HepG2 (cell line): ENCODE data around the gene CCDC197. TPM values are rescaled to one million over a fixed set of nuclear protein-coding genes. Genes with fewer than 3 reads are reported as not detected.
A peak's percentile ranks its signal among the peaks of the same experiment; 100 is the strongest.

Experiments
- CENPX ChIP-seq: sonication (generic); formaldehyde crosslinking; IDR thresholded peaks from 2 replicates; pipeline ENCODE4 v1.9.0; 2021; ENCODE audit warnings: mild to moderate bottlenecking, missing genetic modification reagents, moderate library complexity
- ETV5 ChIP-seq: IDR thresholded peaks from 2 replicates; pipeline ENCODE4 v1.6.1; 2018; ENCODE audit warnings: missing biosample characterization, missing genetic modification reagents, inconsistent platforms, borderline replicate concordance
- FOXP1 ChIP-seq, 2 experiments: fragments of 450-650 bp in 1 of 2; IDR thresholded peaks; 2 replicates each; pipeline ENCODE4 v1.6.1; 2017 to 2018; ENCODE audit warnings: antibody characterized with exemption in 1 of 2
- HNRNPK ChIP-seq: fragments of 200-400 bp; formaldehyde crosslinking; IDR thresholded peaks from 2 replicates; pipeline ENCODE4 v1.6.1; 2018; ENCODE audit warnings: low read length, low read depth, moderate library complexity, mild to moderate bottlenecking; ENCODE audit not compliant: poor library complexity, severe bottlenecking
- MYC ChIP-seq: sonication (generic); formaldehyde crosslinking; IDR thresholded peaks from 2 replicates; pipeline ENCODE4 v1.9.0; 2021; ENCODE audit warnings: missing genetic modification reagents, borderline replicate concordance
- NR2F6 ChIP-seq, 2 experiments: IDR thresholded peaks; 2 replicates each; pipeline ENCODE4 v1.6.1; 2016; ENCODE audit warnings: antibody characterized with exemption in 1 of 2, mild to moderate bottlenecking in 1 of 2
- RXRB ChIP-seq: IDR thresholded peaks from 2 replicates; pipeline ENCODE4 v1.6.1; 2016; ENCODE audit warnings: borderline replicate concordance, missing genetic modification reagents, missing compliant biosample characterization
- SOX13 ChIP-seq, 3 experiments: fragments of 450-650 bp in 1 of 3; sonication (generic) in 1 of 3; formaldehyde crosslinking in 1 of 3; IDR thresholded peaks in 2 of 3; conservative IDR thresholded peaks in 1 of 3; 2 replicates each; pipeline versions ENCODE4 v1.5.0 to v1.6.1; 2016 to 2020; ENCODE audit warnings: antibody characterized with exemption in 1 of 3, mild to moderate bottlenecking in 1 of 3, missing compliant biosample characterization in 1 of 3, missing genetic modification reagents in 1 of 3, moderate library complexity in 1 of 3
- TFDP2 ChIP-seq: sonication (generic); formaldehyde crosslinking; IDR thresholded peaks from 2 replicates; pipeline ENCODE4 v1.4.0; 2020; ENCODE audit warnings: missing genetic modification reagents
- ZBTB25 ChIP-seq: IDR thresholded peaks from 2 replicates; pipeline ENCODE4 v1.6.1; 2018; ENCODE audit warnings: missing genetic modification reagents
- ZNF142 ChIP-seq: sonication (generic); formaldehyde crosslinking; IDR thresholded peaks from 2 replicates; pipeline ENCODE4 v1.4.0; 2020; ENCODE audit warnings: missing genetic modification reagents
- ZNF556 ChIP-seq: sonication (generic); formaldehyde crosslinking; IDR thresholded peaks from 2 replicates; pipeline ENCODE4 v1.4.0; 2020; ENCODE audit warnings: mild to moderate bottlenecking, missing genetic modification reagents, borderline replicate concordance
- ZNF619 ChIP-seq: sonication (generic); formaldehyde crosslinking; IDR thresholded peaks from 2 replicates; pipeline ENCODE4 v1.4.0; 2020; ENCODE audit warnings: mild to moderate bottlenecking, missing genetic modification reagents
- ZNF800 ChIP-seq: sonication (generic); formaldehyde crosslinking; IDR thresholded peaks from 2 replicates; pipeline ENCODE4 v1.4.0; 2020; ENCODE audit warnings: missing genetic modification reagents
- ZSCAN30 ChIP-seq: sonication (generic); formaldehyde crosslinking; IDR thresholded peaks from 2 replicates; pipeline ENCODE4 v1.5.0; 2020; ENCODE audit warnings: mild to moderate bottlenecking, missing genetic modification reagents
- polyA plus RNA-seq, 8 experiments: library from polyadenylated mRNA; depleted of rRNA in 3 of 8; stranded (reverse) in 7 of 8; unstranded in 1 of 8; fragments of >200 nt; fragmentation: Illumina TruSeq in 4 of 8; extraction: Trizol in 4 of 8; gene quantifications; 2 replicates each; pipeline versions ENCODE4 v1.2.1 to v1.2.3, GENCODE V29; 2011 to 2016; ENCODE audit warnings: low read depth in 4 of 8, missing spikeins in 1 of 8, mixed read lengths in 1 of 8; ENCODE audit not compliant: insufficient read depth in 1 of 8
- total RNA-seq, 5 experiments: library from RNA; depleted of rRNA; stranded (reverse); fragments of >200 nt; fragmentation: Illumina TruSeq; extraction: Trizol; gene quantifications; 2 replicates each; pipeline ENCODE4 v1.2.3, GENCODE V29; 2016; ENCODE audit warnings: low read depth in 1 of 5

CCDC197 gene
- total and polyA plus RNA-seq, 2 of the 13 experiments (the other 11 are each of a cell fraction or from before 2014, with no cell fraction given), result 0.11 to 0.13 TPM

- 0 out of 2 replicates have a peak, but pooled peaks have one; percentile 1 for TF ChIP-seq ZNF800 (CRISPR knock-in tag)
- no peak for TF ChIP-seq SOX13 (IDR thresholded peaks at IDR 0.05)
- TF ChIP-seq SOX13 (CRISPR knock-in tag; conservative IDR thresholded peaks at IDR 0.05 in 1 of 2, IDR thresholded peaks at IDR 0.05 in 1 of 2), result peak in 1 of 2 experiments; percentile 31; a peak in 1 of 4 replicates
- TF ChIP-seq RXRB (CRISPR knock-in tag), result peak; percentile 41
- no peak for TF ChIP-seq ZSCAN30 (CRISPR knock-in tag)
- TF ChIP-seq ZNF556, result 0 out of 2 replicates have a peak, but pooled peaks have one; percentile 34
- TF ChIP-seq HNRNPK, result no peak
- 0 out of 2 replicates have a peak, but pooled peaks have one; percentile 36 for TF ChIP-seq ZBTB25 (CRISPR knock-in tag)
- no peak for TF ChIP-seq CENPX (CRISPR knock-in tag)
- TF ChIP-seq ZNF142 (CRISPR knock-in tag), result peak; percentile 100
- 0 out of 2 replicates have a peak, but pooled peaks have one; percentile 58 for TF ChIP-seq MYC (CRISPR knock-in tag)
- TF ChIP-seq TFDP2, result peak; percentile 56
- TF ChIP-seq ETV5, result 0 out of 2 replicates have a peak, but pooled peaks have one; percentile 18
- no peak for TF ChIP-seq NR2F6 (IDR thresholded peaks at IDR 0.05)
- TF ChIP-seq NR2F6 (CRISPR knock-in tag; IDR thresholded peaks at IDR 0.05), result peak; percentile 30; the same call in 1 of the 2 replicates
- 0 out of 2 replicates have a peak, but pooled peaks have one; percentile 36 for TF ChIP-seq ZNF619 (CRISPR knock-in tag)
- TF ChIP-seq FOXP1 (IDR thresholded peaks at IDR 0.05), result no peak
- TF ChIP-seq FOXP1 (CRISPR knock-in tag; IDR thresholded peaks at IDR 0.05), result no peak
These were observed 29.2 kb downstream of the CCDC197 start, which contains the start of gene OTUB2 (continued) for GRCh38 chr14:94026173-94026888.
